ENCODE measurements around the gene RESF1. TPM values are rescaled to one million over a fixed set of nuclear protein-coding genes. Genes with fewer than 3 reads are reported as not detected.
"Not testable (repeated sequence)": the region's sequence is repeated elsewhere in the genome, so short reads cannot be mapped to it uniquely, and the experiment has no call there.

RESF1 gene
- total RNA-seq, 1 donor from 2014 or later, result 76.1 TPM

- no peaks in the 10 kb centered on the region for H3K4me1 ChIP-seq
- no peaks in the 10 kb centered on the region for H3K27me3 ChIP-seq
- no peak overlapping the region for H3K27ac ChIP-seq
- H3K4me3 ChIP-seq, result no peak overlapping the region
- H3K36me3 ChIP-seq, result no peaks in the 10 kb centered on the region
- H3K9me3 ChIP-seq, result no peaks in the 10 kb centered on the region
- TF ChIP-seq POLR2A (IDR thresholded peaks at IDR 0.05) (no peak), CTCF (IDR thresholded peaks at IDR 0.05) (no peak), POLR2AphosphoS5 (IDR thresholded peaks at IDR 0.05; ENCODE audit: insufficient read depth in 1 of 2, low read depth in 1 of 2) (no peak)
- no peak for DNase-seq (ENCODE audit: extremely low spot score in 2 of 2)
- intact Hi-C loops (cut with DNase I), result no loop called here
Observed at GRCh38 chr12:31944299-31944698, 14.9 kb upstream of the RESF1 start.

GRCh38 chr12:31947971-31948370 lies 11.2 kb upstream of the RESF1 start:
- intact Hi-C loops (cut with DNase I), result no loop called here
- no peak for TF ChIP-seq POLR2A (IDR thresholded peaks at IDR 0.05)
- TF ChIP-seq CTCF (IDR thresholded peaks at IDR 0.05), result no peak
- TF ChIP-seq POLR2AphosphoS5 (IDR thresholded peaks at IDR 0.05; ENCODE audit: insufficient read depth in 1 of 2, low read depth in 1 of 2), result no peak
- Histone ChIP-seq H3K9me3 (no peaks in the 10 kb centered on the region), H3K36me3 (no peaks in the 10 kb centered on the region), H3K4me1 (peaks cover 3% of the 10 kb centered on the region), H3K27ac (no peak overlapping the region), H3K27me3 (no peaks in the 10 kb centered on the region), H3K4me3 (no peak overlapping the region)
- DNase-seq (ENCODE audit: extremely low spot score in 2 of 2), result no peak

GRCh38 chr12:31948697-31949359 lies 10.4 kb upstream of the RESF1 start:
- H3K36me3 ChIP-seq; H3K27ac ChIP-seq; DNase-seq (ENCODE audit: extremely low spot score in 2 of 2); H3K9me3 ChIP-seq; H3K27me3 ChIP-seq; H3K4me3 ChIP-seq; H3K4me1 ChIP-seq; intact Hi-C loops (cut with DNase I): not testable (repeated sequence)

GRCh38 chr12:31950088-31950487 lies 9.1 kb upstream of the RESF1 start:
- H3K4me1 ChIP-seq, result peaks cover 5% of the 10 kb centered on the region
- H3K27me3 ChIP-seq, result no peaks in the 10 kb centered on the region
- no peak overlapping the region for H3K4me3 ChIP-seq
- no peak for DNase-seq (ENCODE audit: extremely low spot score in 2 of 2)
- no peak overlapping the region for H3K27ac ChIP-seq
- H3K9me3 ChIP-seq, result no peaks in the 10 kb centered on the region
- H3K36me3 ChIP-seq, result no peaks in the 10 kb centered on the region
- intact Hi-C loops (cut with DNase I), result no loop called here
- no peak for TF ChIP-seq POLR2A (IDR thresholded peaks at IDR 0.05)
- no peak for TF ChIP-seq CTCF (IDR thresholded peaks at IDR 0.05)
- no peak for TF ChIP-seq POLR2AphosphoS5 (IDR thresholded peaks at IDR 0.05; ENCODE audit: insufficient read depth in 1 of 2, low read depth in 1 of 2)

- peaks cover 5% of the 10 kb centered on the region for H3K4me1 ChIP-seq
- no peaks in the 10 kb centered on the region for H3K36me3 ChIP-seq
- no peak overlapping the region for H3K4me3 ChIP-seq
- intact Hi-C loops (cut with DNase I), result no loop called here
- H3K27ac ChIP-seq, result no peak overlapping the region
- no peaks in the 10 kb centered on the region for H3K27me3 ChIP-seq
- no peak for DNase-seq (ENCODE audit: extremely low spot score in 2 of 2)
- TF ChIP-seq CTCF (IDR thresholded peaks at IDR 0.05) (no peak), POLR2A (IDR thresholded peaks at IDR 0.05) (no peak), POLR2AphosphoS5 (IDR thresholded peaks at IDR 0.05; ENCODE audit: insufficient read depth in 1 of 2, low read depth in 1 of 2) (no peak)
- H3K9me3 ChIP-seq, result no peaks in the 10 kb centered on the region
Observed at GRCh38 chr12:31950492-31950891, 8.7 kb upstream of the RESF1 start.
